Activated T-helper 17 cell treated with anti-CD3 and anti-CD28 coated beads, Interleukin-2, amount 50 U/mL, for 72 hours (primary cell): ENCODE data around the gene ACSF3. TPM values are rescaled to one million over a fixed set of nuclear protein-coding genes. Genes with fewer than 3 reads are reported as not detected.

Experiments
- ATAC-seq: fragments of 150-1000 bp; cut with Tn5 transposase; replicated peaks from 2 replicates; pipeline ENCODE4 v1.10.0; 2021; ENCODE audit warnings: mild to moderate bottlenecking, moderate library complexity
- H3K27ac Mint-ChIP-seq: one replicate; pipeline ENCODE4 v1.8.0; 2022; ENCODE audit warnings: mixed read lengths
- H3K27me3 Mint-ChIP-seq: one replicate; pipeline ENCODE4 v1.8.0; 2022; ENCODE audit warnings: mixed read lengths
- H3K36me3 Mint-ChIP-seq: one replicate; pipeline ENCODE4 v1.8.0; 2022; ENCODE audit warnings: low read depth, mild to moderate bottlenecking, mixed read lengths
- H3K4me1 Mint-ChIP-seq: one replicate; pipeline ENCODE4 v1.8.0; 2022; ENCODE audit warnings: mixed read lengths
- H3K4me3 Mint-ChIP-seq: one replicate; pipeline ENCODE4 v1.8.0; 2022; ENCODE audit warnings: mild to moderate bottlenecking, mixed read lengths
- H3K9me3 Mint-ChIP-seq: one replicate; pipeline ENCODE4 v1.8.0; 2022; ENCODE audit warnings: mixed read lengths
- total RNA-seq, 2 donors: library from RNA; stranded (reverse); gene quantifications; one replicate each; pipeline ENCODE4 v1.2.3, GENCODE V29; 2022

The ACSF3 gene
- total RNA-seq, 2 donors from 2014 or later: 35.4 to 47.9 TPM

DNA sequence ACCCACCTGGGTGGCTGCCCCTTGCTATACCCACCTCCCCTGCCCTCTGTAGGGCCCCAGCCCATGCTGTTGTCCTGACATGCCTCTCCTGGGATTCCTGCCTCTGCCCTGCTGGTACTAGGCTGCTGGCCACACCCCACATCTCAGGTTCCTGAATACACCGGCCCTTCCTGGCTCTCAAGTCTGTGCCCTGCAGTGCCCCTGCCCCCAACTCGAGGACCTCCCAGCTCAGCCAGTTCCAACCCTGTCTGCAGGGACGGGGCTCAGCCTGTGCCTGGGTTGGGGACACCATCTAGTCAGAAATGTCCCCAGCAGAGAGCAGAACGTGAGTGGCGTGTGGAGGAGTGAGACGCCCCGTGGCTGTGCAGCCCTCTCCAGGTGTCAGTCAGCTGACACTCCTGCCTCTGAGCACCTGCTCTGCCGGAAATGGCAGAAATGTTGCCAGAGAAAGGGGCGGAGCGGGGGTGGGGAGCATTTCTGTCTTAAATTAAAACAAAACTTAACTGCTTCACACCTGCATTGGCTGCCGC is 28.7 kb downstream of the ACSF3 start:
- no peaks in the 10 kb centered on the region for H3K9me3 Mint-ChIP-seq
- peak; percentile 64 for ATAC-seq
- H3K27me3 Mint-ChIP-seq: no peaks in the 10 kb centered on the region
- H3K4me3 Mint-ChIP-seq: no peak overlapping the region
- peak overlapping the region; percentile 41 for H3K27ac Mint-ChIP-seq
- H3K4me1 Mint-ChIP-seq: peaks cover 4% of the 10 kb centered on the region
- H3K36me3 Mint-ChIP-seq: peaks cover 35% of the 10 kb centered on the region

DNA sequence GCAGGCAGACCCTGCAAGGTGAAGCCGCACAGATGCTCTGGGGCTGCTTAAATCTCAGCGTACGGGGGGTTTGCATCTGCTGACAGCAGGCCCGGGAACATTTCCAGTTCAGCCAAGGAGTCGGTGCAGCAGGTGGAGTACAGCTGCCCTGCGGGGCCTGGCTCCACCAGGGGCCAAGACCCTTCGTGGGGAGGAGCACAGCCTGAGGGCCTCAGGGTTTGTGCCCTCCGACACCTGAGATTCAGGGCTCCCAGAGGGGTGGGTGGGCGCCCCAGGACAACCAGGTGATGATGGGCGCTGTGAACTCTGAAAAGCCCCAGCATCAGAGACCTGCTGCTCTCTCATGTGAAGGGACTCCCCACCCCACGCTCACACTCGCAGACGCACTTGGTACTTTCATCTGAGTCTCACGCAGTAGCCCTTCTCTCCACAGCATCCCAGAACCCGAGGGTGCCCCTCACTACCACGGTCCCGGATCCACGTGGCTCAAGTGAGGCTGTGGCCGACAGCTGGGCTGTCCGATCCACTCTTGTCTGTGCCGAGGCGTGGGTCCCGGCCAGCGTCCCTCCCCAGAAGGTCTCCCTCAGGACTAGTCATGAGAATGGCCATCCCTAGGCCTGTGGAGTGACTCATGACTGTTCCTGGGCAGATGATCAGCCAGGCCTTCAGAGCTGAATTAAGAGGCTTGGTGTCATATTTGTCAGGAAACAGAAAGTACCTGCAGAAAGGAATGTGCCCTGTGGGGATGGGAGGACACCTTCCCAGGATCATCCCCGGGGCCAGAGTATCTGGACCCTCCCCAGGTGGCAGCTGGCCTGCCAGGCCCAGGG is 29.6 kb downstream of the ACSF3 start:
- Mint-ChIP-seq H3K4me1 (peaks cover 4% of the 10 kb centered on the region), H3K9me3 (no peaks in the 10 kb centered on the region), H3K27me3 (no peaks in the 10 kb centered on the region), H3K27ac (peak overlapping the region; percentile 41), H3K36me3 (peaks cover 29% of the 10 kb centered on the region), H3K4me3 (no peak overlapping the region)
- ATAC-seq: no peak

DNA sequence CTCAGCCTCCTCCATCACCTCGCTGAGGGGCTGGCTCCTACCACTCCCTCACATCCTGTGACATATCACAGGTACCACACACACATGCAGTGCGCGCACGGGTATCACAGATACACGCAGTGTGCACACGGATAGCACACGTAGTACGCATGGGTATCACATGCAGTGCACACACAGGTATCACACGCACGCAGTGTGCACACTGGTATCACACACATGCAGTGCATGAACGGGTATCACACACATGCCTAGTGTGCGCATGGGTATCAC is 30.1 kb downstream of the ACSF3 start:
- H3K4me1 Mint-ChIP-seq: peaks cover 4% of the 10 kb centered on the region
- H3K4me3 Mint-ChIP-seq: no peak overlapping the region
- no peaks in the 10 kb centered on the region for H3K9me3 Mint-ChIP-seq
- peaks cover 30% of the 10 kb centered on the region for H3K36me3 Mint-ChIP-seq
- H3K27ac Mint-ChIP-seq: peak overlapping the region; percentile 41
- H3K27me3 Mint-ChIP-seq: no peaks in the 10 kb centered on the region
- ATAC-seq: no peak

DNA sequence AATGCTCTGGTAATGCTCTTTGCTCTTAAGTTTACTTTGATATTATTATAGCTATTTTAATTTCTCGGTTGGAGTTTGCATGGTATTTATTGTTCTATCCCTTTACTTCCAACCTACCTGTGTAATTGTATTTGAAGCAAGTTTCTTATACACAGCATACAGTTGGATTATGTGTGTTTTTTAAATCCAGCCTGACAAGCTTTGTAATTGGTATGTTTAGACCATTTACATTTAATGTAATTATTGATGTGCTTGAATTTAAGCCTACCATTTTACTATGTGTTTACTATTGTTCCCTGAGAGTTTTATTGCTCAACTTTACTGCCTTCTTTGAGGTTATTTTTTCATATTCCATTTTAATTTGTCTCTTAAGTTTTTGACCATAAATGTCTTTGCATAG is 35.7 kb downstream of the ACSF3 start:
- H3K36me3 Mint-ChIP-seq: peaks cover 35% of the 10 kb centered on the region
- ATAC-seq: no peak
- H3K27me3 Mint-ChIP-seq: no peaks in the 10 kb centered on the region
- no peaks in the 10 kb centered on the region for H3K9me3 Mint-ChIP-seq
- H3K4me1 Mint-ChIP-seq: peaks cover 4% of the 10 kb centered on the region
- no peak overlapping the region for H3K4me3 Mint-ChIP-seq
- no peak overlapping the region for H3K27ac Mint-ChIP-seq

DNA sequence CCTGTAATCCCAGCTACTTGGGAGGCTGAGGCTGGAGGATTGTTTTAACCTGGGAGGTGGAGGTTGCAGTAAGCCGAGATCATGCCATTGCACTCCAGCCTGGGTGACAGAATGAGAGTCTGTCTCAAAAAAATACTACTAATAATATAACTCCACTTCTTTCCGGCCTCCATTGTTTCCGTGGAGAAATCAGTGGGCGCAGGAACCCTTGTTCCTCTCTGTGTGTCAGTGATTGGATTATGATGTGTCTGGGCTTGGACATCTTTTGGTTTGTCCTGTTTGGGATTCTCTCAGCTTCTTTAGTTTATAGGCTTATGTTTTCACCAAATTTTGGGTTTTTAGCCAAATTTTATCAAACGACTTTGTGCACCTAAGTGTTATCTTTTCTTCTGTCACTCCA is 36.8 kb downstream of the ACSF3 start:
- peaks cover 4% of the 10 kb centered on the region for H3K4me1 Mint-ChIP-seq
- ATAC-seq: no peak
- H3K27ac Mint-ChIP-seq: no peak overlapping the region
- no peaks in the 10 kb centered on the region for H3K9me3 Mint-ChIP-seq
- H3K4me3 Mint-ChIP-seq: no peak overlapping the region
- H3K36me3 Mint-ChIP-seq: peaks cover 46% of the 10 kb centered on the region
- H3K27me3 Mint-ChIP-seq: no peaks in the 10 kb centered on the region

DNA sequence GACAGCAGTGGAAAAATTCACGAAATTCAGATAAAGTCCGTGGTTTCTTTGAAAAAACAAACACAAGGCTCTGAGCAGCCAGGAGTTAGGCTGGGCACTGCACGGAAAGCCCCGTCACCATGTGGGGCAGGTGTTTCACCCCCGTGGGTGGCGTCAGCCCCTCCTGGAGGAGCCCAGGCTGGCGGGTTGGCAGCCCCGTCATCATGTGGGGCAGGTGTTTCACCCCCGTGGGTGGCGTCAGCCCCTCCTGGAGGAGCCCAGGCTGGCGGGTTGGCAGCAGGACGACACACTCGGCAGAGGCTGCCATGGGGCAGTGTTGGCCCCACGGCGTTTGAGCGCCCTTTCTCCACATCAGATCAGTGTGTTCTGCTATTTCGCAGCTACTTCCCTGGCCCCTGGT is 38.1 kb downstream of the ACSF3 start:
- no peaks in the 10 kb centered on the region for H3K4me1 Mint-ChIP-seq
- peaks cover 47% of the 10 kb centered on the region for H3K36me3 Mint-ChIP-seq
- H3K4me3 Mint-ChIP-seq: no peak overlapping the region
- peak; percentile 47 for ATAC-seq
- no peaks in the 10 kb centered on the region for H3K9me3 Mint-ChIP-seq
- no peak overlapping the region for H3K27ac Mint-ChIP-seq
- H3K27me3 Mint-ChIP-seq: no peaks in the 10 kb centered on the region

DNA sequence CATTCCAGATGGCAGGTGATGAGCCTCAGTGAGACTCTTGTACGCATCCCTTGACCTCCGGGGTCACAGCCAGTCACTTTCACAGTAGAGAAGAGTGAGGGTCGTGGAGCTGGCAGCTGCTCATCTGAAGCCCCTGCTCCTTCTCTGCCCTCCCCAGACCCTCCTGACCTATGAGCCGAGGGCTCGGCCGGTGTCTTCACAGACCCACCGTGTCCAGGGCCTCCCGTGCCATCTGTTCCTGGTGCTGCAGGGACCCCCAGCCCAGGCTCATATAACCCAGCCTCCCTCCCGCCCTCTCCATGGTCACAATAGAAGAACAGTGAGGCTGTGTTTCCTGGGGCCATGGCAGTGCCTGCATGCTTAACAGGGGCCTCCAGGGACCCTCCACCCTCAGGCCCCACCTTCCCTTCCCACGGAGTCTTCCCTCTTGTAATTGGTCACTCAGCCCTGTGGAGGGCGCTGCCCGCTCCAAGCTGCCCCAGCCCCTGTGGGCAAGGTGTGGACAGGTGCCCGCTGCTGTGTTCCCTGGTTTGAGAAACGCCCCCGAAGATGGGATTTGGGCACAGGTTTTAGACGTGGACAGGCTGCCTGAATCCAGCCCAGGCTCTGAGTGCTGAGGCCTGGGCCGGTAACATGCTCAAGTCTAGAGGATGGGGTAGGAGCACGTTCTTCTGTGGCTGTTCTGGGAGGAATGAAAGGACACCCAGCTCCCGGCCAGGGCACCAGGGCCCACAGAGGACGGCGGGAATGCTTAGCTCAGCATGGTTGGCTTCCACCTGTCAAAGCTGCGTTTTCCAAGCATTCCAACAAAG is 38.7 kb downstream of the ACSF3 start:
- no peak for ATAC-seq
- H3K27me3 Mint-ChIP-seq: no peaks in the 10 kb centered on the region
- H3K9me3 Mint-ChIP-seq: no peaks in the 10 kb centered on the region
- no peak overlapping the region for H3K4me3 Mint-ChIP-seq
- no peak overlapping the region for H3K27ac Mint-ChIP-seq
- H3K4me1 Mint-ChIP-seq: no peaks in the 10 kb centered on the region
- H3K36me3 Mint-ChIP-seq: peaks cover 47% of the 10 kb centered on the region

DNA sequence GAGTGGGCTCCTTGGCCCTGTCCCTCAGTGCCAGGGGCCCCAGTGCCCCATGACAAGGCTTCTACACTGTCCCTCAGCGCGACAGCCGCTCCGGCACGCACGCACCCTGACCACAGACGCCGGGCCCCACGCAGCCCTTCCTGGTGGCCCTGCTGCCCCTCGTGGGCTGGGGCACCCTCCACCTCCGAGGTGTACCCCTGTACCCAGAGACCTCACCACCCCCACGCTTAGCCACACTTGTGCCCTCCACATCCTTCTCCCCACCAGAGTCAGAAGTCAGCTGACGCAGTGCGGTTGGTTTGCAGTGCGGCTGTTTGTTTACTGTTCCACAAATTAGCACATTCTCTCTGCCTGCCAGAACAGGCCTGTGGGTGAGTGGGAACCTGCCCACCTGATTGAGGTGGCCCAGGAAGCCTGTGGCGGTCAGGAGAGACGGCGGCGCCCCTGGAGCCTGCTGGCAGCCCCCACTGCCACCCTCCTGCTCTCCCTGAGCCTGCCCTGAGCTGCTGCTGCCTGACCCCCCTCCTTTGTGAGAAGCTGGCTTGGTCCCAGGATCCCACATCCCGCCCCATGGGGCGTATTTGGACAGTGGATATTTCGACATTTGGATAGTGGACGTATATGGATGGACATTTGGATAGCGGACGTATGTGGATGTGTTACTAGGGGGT is 39.9 kb downstream of the ACSF3 start:
- Mint-ChIP-seq H3K9me3 (no peaks in the 10 kb centered on the region), H3K4me1 (no peaks in the 10 kb centered on the region), H3K27ac (no peak overlapping the region), H3K4me3 (no peak overlapping the region), H3K27me3 (no peaks in the 10 kb centered on the region), H3K36me3 (peaks cover 45% of the 10 kb centered on the region)
- ATAC-seq: no peak

DNA sequence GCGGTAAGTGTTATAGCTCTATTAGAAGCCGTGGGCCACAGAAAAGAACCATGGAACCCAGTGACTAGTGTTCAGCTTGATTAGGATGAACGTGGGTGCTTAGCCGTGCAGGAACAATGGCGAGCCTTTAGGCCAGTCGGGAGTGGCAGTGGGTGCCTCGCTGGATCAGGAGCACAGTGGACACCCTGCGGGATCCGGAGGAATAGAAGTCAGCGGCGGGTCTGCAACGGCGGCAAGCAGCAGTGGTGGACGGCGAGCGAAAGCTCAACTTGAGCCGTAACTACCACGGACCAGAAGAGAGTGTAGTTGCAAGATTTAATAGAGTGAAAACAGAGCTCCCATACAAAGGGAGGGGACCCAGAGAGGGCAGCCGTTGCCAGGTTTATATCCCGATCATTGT is 40.6 kb downstream of the ACSF3 start:
- H3K36me3 Mint-ChIP-seq: peaks cover 39% of the 10 kb centered on the region
- no peak overlapping the region for H3K27ac Mint-ChIP-seq
- H3K4me1 Mint-ChIP-seq: no peaks in the 10 kb centered on the region
- ATAC-seq: no peak
- H3K4me3 Mint-ChIP-seq: no peak overlapping the region
- H3K27me3 Mint-ChIP-seq: no peaks in the 10 kb centered on the region
- H3K9me3 Mint-ChIP-seq: no peaks in the 10 kb centered on the region

DNA sequence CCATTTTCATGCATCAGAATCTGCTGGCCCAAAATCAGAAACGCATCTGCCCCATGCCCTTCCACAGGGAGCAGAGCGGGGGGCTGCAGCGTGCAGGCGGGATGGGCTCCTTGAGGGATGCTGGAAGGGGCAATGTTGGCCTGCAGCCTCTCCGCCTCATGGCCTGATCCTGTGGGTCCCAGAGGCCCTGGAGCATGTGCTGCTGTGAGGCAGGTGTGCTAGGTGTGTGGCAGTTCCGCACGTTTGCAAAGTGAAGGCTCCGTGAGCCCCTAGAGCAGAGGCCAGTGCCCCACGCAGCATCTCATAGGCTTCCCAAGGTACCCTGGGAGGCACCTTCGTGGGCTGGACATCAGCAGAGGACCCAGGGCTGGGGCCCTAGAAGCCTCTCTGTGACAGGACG is 41.5 kb downstream of the ACSF3 start:
- Mint-ChIP-seq H3K9me3 (no peaks in the 10 kb centered on the region), H3K4me1 (no peaks in the 10 kb centered on the region), H3K27ac (no peak overlapping the region), H3K4me3 (no peak overlapping the region), H3K36me3 (peaks cover 34% of the 10 kb centered on the region), H3K27me3 (no peaks in the 10 kb centered on the region)
- no peak for ATAC-seq

DNA sequence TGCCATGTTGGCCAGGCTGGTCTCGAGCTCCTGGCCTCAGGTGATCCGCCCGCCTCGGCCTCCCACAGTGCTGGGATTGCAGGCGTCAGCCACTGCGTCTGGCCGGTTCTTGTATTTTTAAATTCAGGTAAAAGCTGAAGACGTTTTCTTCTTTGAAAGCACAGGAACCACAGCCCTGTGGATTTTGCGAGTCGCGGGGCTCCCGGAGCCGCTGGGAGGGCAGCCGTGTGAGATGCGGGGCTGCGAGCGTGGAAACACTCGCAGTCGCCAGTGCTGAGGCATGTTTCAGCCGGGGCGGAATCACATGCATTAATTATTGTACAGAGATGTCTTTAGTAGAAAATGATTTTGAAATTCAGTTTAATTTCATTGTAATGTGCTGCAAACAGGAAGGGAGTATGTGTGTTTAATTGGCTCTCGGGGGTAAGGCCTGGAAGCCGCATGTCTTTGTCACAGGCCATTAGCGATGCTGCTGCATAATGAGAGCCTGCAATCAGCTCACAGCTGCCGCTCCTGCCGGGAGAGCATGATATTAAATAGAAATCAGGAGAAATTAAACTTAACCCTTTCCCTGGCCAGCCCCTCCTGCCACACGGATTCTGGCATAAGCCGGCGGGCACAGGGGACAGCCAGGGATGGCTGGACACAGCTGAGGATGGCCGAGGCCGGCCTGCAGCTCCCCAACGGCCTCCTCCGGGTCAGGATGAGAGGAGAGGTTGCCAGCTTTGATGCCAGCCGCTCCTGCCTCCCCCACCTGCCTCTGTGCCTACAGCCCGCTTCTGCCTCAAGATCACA is 42.5 kb downstream of the ACSF3 start:
- ATAC-seq: no peak
- Mint-ChIP-seq H3K4me3 (no peak overlapping the region), H3K4me1 (no peaks in the 10 kb centered on the region), H3K27me3 (no peaks in the 10 kb centered on the region), H3K36me3 (peaks cover 35% of the 10 kb centered on the region), H3K27ac (no peak overlapping the region), H3K9me3 (no peaks in the 10 kb centered on the region)

DNA sequence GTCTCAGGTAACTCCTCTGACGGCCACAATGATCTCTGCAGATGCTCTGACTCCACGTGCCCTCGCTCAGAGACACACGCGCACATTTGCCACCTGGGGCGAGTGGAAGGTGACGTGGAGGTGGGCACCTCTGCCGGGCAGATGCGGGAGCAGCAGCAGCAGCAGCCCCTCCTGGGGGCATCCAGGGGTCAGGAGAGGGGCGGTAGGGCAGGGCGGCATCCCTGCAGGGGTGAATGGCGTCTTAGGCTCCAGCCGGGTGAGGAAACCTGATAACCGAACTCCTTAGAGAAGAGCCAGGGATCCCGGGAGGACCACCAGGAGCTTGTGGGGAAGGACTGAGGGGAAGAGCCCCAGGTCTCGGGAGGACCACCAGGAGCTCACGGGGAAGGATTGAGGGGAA is 43.3 kb downstream of the ACSF3 start:
- Mint-ChIP-seq H3K9me3 (no peaks in the 10 kb centered on the region), H3K4me3 (no peak overlapping the region), H3K36me3 (peaks cover 35% of the 10 kb centered on the region), H3K27me3 (no peaks in the 10 kb centered on the region), H3K4me1 (no peaks in the 10 kb centered on the region), H3K27ac (no peak overlapping the region)
- no peak for ATAC-seq

DNA sequence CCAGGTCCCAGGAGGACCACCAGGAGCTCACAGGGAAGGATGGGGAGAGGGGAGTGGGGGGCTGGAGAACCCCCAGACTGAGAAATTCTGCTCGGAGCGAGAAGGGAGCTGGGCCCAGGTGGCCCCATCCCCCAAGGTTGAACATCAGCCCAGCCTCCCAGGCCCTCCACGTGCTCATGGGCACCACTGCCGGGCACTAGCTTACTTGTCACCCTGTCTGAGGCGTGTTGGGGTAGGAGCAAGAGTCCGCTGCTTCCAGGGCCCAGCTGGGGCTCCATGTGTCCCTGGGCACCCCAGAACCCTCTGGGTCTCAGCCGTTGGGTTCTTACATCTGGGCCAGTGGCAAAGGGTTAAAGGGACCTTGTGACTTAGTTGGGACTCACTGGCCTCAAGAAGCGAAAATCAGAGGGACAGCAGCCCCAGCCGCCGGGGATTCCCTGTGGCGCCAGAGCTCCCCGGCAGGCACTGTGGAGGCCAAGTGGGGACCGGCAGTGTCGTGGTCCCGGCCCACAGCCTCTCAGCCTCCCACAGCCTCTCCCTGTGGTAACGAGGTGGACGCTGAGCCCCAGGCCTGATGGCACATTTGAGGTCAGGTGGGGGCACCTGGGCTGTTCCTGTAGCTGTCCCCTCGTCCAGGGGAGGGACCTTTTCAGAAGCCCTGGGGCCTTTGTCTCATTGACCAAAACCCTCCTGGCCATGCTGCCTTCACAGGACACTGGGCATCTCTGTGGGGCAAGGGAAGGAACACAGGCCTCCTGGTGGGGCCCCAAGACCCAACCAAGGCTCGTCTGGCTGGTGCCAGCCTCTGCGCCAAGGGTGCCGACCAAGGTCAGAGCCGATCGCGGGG is 44.2 kb downstream of the ACSF3 start:
- Mint-ChIP-seq H3K4me1 (no peaks in the 10 kb centered on the region), H3K9me3 (no peaks in the 10 kb centered on the region), H3K27me3 (no peaks in the 10 kb centered on the region), H3K4me3 (no peak overlapping the region), H3K27ac (no peak overlapping the region), H3K36me3 (peaks cover 35% of the 10 kb centered on the region)
- no peak for ATAC-seq

DNA sequence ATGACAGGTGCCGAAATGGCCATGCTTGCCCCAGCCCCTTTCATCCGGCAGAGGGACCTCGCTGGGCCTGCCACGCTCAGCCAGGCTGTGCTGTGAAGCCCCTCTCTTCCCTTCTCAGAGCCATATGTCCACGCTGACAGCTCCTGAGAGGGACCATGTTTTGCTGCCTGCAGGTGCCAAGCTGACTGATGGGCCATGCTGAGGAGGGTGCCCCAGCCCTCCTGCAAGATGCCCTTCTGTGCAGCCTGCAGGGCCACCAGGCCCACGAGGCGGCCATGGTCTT is 44.8 kb downstream of the ACSF3 start:
- no peak for ATAC-seq
- Mint-ChIP-seq H3K36me3 (peaks cover 35% of the 10 kb centered on the region), H3K27me3 (no peaks in the 10 kb centered on the region), H3K27ac (no peak overlapping the region), H3K9me3 (no peaks in the 10 kb centered on the region), H3K4me1 (no peaks in the 10 kb centered on the region), H3K4me3 (no peak overlapping the region)
